Amygdala (tissue), 56 donors: ENCODE results near the gene DLL4.

Source experiments
- DNase-seq, 56 donors: peaks; one replicate each; lab custom pipeline; 2025; lab: John Stamatoyannopoulos, UW

The DLL4 gene

GRCh38 chr15:40906091-40906990 is 22.8 kb upstream of the DLL4 start:
- DNase-seq = peak in 44 of 56 donors; percentile 22 to 85 (median 60)

GRCh38 chr15:40906991-40907802 is 21.9 kb upstream of the DLL4 start:
- DNase-seq = peak in 31 of 56 donors; percentile 15 to 68 (median 37)

- no peak for DNase-seq
Observed at GRCh38 chr15:40908095-40908494, 21.0 kb upstream of the DLL4 start.

GRCh38 chr15:40909662-40910630 is 19.2 kb upstream of the DLL4 start:
- DNase-seq = peak in 3 of 56 donors; percentile 10 to 21 (median 20)

- DNase-seq = no peak
Observed at GRCh38 chr15:40911141-40911540, 18.0 kb upstream of the DLL4 start.

- DNase-seq = no peak
Observed at GRCh38 chr15:40911693-40912092, 17.4 kb upstream of the DLL4 start.

- DNase-seq = no peak
Observed at GRCh38 chr15:40912478-40912877, 16.7 kb upstream of the DLL4 start.

GRCh38 chr15:40914013-40914412 is 15.1 kb upstream of the DLL4 start:
- DNase-seq = no peak

GRCh38 chr15:40914486-40914885 is 14.7 kb upstream of the DLL4 start:
- DNase-seq = no peak

- DNase-seq = no peak
Observed at GRCh38 chr15:40915116-40915661, 14.0 kb upstream of the DLL4 start.

GRCh38 chr15:40915679-40916078 is 13.5 kb upstream of the DLL4 start:
- DNase-seq = no peak

- no peak for DNase-seq
Observed at GRCh38 chr15:40917585-40917984, 11.6 kb upstream of the DLL4 start.

GRCh38 chr15:40918146-40918798 is 10.9 kb upstream of the DLL4 start:
- DNase-seq = no peak

- no peak for DNase-seq
Observed at GRCh38 chr15:40918799-40919392, 10.2 kb upstream of the DLL4 start.

GRCh38 chr15:40921949-40922607 is 7.1 kb upstream of the DLL4 start:
- DNase-seq = no peak

- no peak for DNase-seq
Observed at GRCh38 chr15:40922608-40923005, 6.5 kb upstream of the DLL4 start.

- no peak for DNase-seq
Observed at GRCh38 chr15:40923551-40923950, 5.6 kb upstream of the DLL4 start.

GRCh38 chr15:40925495-40925862 is 3.7 kb upstream of the DLL4 start:
- DNase-seq = no peak
